OCI-LY1 (cell line): ENCODE data around the gene TMEM184B.

ENCODE experiments used
- H2AFZ ChIP-seq: fragments of 200-600 bp; sonication (generic), shearing (Covaris generic); 2 replicates; pipeline ENCODE4 v1.6.0; 2014; ENCODE audit warnings: antibody characterized with exemption, mild to moderate bottlenecking, low read length
- H3F3A ChIP-seq: fragments of 200-600 bp; sonication (generic), shearing (Covaris generic); 2 replicates; pipeline ENCODE4 v1.6.0; 2014; ENCODE audit warnings: mild to moderate bottlenecking, antibody characterized with exemption, low read length, moderate library complexity; ENCODE audit not compliant: insufficient read depth
- H3K27ac ChIP-seq: fragments of 200-600 bp; sonication (generic); 2 replicates; pipeline ENCODE4 v1.5.1; 2014; ENCODE audit warnings: low read length, mixed run types, mild to moderate bottlenecking, low read depth; ENCODE audit not compliant: poor library complexity, severe bottlenecking
- H3K27me3 ChIP-seq: fragments of 200-600 bp; sonication (generic); 2 replicates; pipeline ENCODE4 v1.6.0; 2014; ENCODE audit warnings: antibody characterized with exemption, mild to moderate bottlenecking, low read length, moderate library complexity; ENCODE audit not compliant: insufficient read depth
- H3K36me3 ChIP-seq: fragments of 200-600 bp; sonication (generic); 2 replicates; pipeline ENCODE4 v1.6.1; 2014; ENCODE audit warnings: mild to moderate bottlenecking, antibody characterized with exemption, low read length, moderate library complexity, mixed read lengths; ENCODE audit not compliant: insufficient read depth
- H3K4me1 ChIP-seq: fragments of 200-600 bp; sonication (generic); 2 replicates; pipeline ENCODE4 v1.5.1; 2014; ENCODE audit warnings: mild to moderate bottlenecking, low read length, moderate library complexity; ENCODE audit not compliant: insufficient read depth, severe bottlenecking
- H3K4me2 ChIP-seq: fragments of 200-600 bp; sonication (generic), shearing (Covaris generic); 2 replicates; pipeline ENCODE4 v1.6.1; 2014; ENCODE audit warnings: low read length
- H3K4me3 ChIP-seq: fragments of 200-600 bp; sonication (generic); 2 replicates; pipeline ENCODE4 v1.5.1; 2014; ENCODE audit warnings: low read length, low read depth, mild to moderate bottlenecking, mixed read lengths; ENCODE audit not compliant: poor library complexity, severe bottlenecking
- H3K79me2 ChIP-seq: fragments of 200-600 bp; shearing (Covaris generic); 2 replicates; pipeline ENCODE4 v1.6.1; 2016; ENCODE audit warnings: mixed run types, low read length, mixed read lengths; ENCODE audit not compliant: insufficient read depth
- H3K9ac ChIP-seq: fragments of 200-600 bp; sonication (generic), shearing (Covaris generic); 2 replicates; pipeline ENCODE4 v1.6.1; 2014; ENCODE audit warnings: mild to moderate bottlenecking, low read length, mixed read lengths
- H3K9me2 ChIP-seq: fragments of 200-600 bp; sonication (generic), shearing (Covaris generic); 2 replicates; pipeline ENCODE4 v1.6.1; 2014; ENCODE audit warnings: low read depth, mild to moderate bottlenecking, low read length, mixed read lengths
- H3K9me3 ChIP-seq: fragments of 200-600 bp; shearing (Covaris generic); 2 replicates; pipeline ENCODE4 v1.6.1; 2014; ENCODE audit warnings: low read length, mixed read lengths
- H4K20me1 ChIP-seq: fragments of 200-600 bp; sonication (generic), shearing (Covaris generic); 2 replicates; pipeline ENCODE4 v1.6.0; 2016; ENCODE audit warnings: mild to moderate bottlenecking, low read length; ENCODE audit not compliant: insufficient read depth
- EZH2 ChIP-seq: fragments of 200-600 bp; sonication (generic), shearing (Covaris generic); IDR thresholded peaks from 2 replicates; pipeline ENCODE4 v1.8.0; 2017; ENCODE audit warnings: borderline replicate concordance, mixed run types, mild to moderate bottlenecking, antibody characterized with exemption, low read length, moderate library complexity, mixed read lengths
- TF ChIP-seq, protein P1 (sequence below): fragments of 200-600 bp; sonication (generic), shearing (Covaris generic); IDR thresholded peaks from 2 replicates; pipeline ENCODE4 v1.5.1; 2017; ENCODE audit warnings: mild to moderate bottlenecking, antibody characterized with exemption, low read length, moderate library complexity, mixed read lengths

The TMEM184B gene

GRCh38 chr22:38215156-38216038 is 57.4 kb downstream of the TMEM184B start:
- no peak overlapping the region for H3K9ac ChIP-seq

GRCh38 chr22:38214302-38215056 is 58.3 kb downstream of the TMEM184B start:
- Histone ChIP-seq H3K9ac (no peak overlapping the region), H3K4me2 (peak overlapping the region; percentile 48), H3K4me3 (peak overlapping the region; percentile 46), H3F3A (no peaks in the 10 kb centered on the region), H3K27me3 (no peaks in the 10 kb centered on the region; the same call in 1 of the 2 replicates), H3K79me2 (no peaks in the 10 kb centered on the region), H4K20me1 (no peaks in the 10 kb centered on the region), H2AFZ (no peak overlapping the region), H3K36me3 (no peaks in the 10 kb centered on the region), H3K9me3 (no peaks in the 10 kb centered on the region), H3K4me1 (peaks cover 6% of the 10 kb centered on the region), H3K9me2 (no peaks in the 10 kb centered on the region), H3K27ac (no peak overlapping the region)
- TF ChIP-seq, protein P1, sequence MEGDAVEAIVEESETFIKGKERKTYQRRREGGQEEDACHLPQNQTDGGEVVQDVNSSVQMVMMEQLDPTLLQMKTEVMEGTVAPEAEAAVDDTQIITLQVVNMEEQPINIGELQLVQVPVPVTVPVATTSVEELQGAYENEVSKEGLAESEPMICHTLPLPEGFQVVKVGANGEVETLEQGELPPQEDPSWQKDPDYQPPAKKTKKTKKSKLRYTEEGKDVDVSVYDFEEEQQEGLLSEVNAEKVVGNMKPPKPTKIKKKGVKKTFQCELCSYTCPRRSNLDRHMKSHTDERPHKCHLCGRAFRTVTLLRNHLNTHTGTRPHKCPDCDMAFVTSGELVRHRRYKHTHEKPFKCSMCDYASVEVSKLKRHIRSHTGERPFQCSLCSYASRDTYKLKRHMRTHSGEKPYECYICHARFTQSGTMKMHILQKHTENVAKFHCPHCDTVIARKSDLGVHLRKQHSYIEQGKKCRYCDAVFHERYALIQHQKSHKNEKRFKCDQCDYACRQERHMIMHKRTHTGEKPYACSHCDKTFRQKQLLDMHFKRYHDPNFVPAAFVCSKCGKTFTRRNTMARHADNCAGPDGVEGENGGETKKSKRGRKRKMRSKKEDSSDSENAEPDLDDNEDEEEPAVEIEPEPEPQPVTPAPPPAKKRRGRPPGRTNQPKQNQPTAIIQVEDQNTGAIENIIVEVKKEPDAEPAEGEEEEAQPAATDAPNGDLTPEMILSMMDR, result no peak
- TF ChIP-seq EZH2, result no peak

More at GRCh38 chr22:38215156-38216038, 57.4 kb downstream of the TMEM184B start:
- H3K4me2 ChIP-seq, result peak overlapping the region; percentile 48; the same call in 1 of the 2 replicates
- no peaks in the 10 kb centered on the region for H3F3A ChIP-seq
- TF ChIP-seq, protein P1, result no peak
- TF ChIP-seq EZH2, result no peak
- H3K27ac ChIP-seq, result no peak overlapping the region
- H3K79me2 ChIP-seq, result no peaks in the 10 kb centered on the region
- H3K4me1 ChIP-seq, result peaks cover 6% of the 10 kb centered on the region
- no peaks in the 10 kb centered on the region; the same call in 1 of the 2 replicates for H3K27me3 ChIP-seq
- H3K9me3 ChIP-seq, result no peaks in the 10 kb centered on the region
- H4K20me1 ChIP-seq, result no peaks in the 10 kb centered on the region
- H3K9me2 ChIP-seq, result no peaks in the 10 kb centered on the region
- H2AFZ ChIP-seq, result no peak overlapping the region
- no peak overlapping the region for H3K4me3 ChIP-seq
- H3K36me3 ChIP-seq, result no peaks in the 10 kb centered on the region

GRCh38 chr22:38213990-38214301 is 58.9 kb downstream of the TMEM184B start:
- H3K9ac ChIP-seq, result no peak overlapping the region

More at GRCh38 chr22:38213990-38214301, 58.9 kb downstream of the TMEM184B start:
- Histone ChIP-seq H4K20me1 (no peaks in the 10 kb centered on the region), H3K4me3 (peak overlapping the region; percentile 46), H3F3A (no peaks in the 10 kb centered on the region), H3K9me2 (no peaks in the 10 kb centered on the region), H3K4me2 (peak overlapping the region; percentile 48; the same call in 1 of the 2 replicates), H3K4me1 (peaks cover 6% of the 10 kb centered on the region), H3K9me3 (no peaks in the 10 kb centered on the region), H3K27me3 (no peaks in the 10 kb centered on the region; the same call in 1 of the 2 replicates), H3K27ac (no peak overlapping the region), H2AFZ (no peak overlapping the region), H3K36me3 (no peaks in the 10 kb centered on the region), H3K79me2 (no peaks in the 10 kb centered on the region)
- no peak for TF ChIP-seq EZH2
- TF ChIP-seq, protein P1, result no peak
